Parathyroid adenoma (tissue), 2 donors: Measurements from ENCODE around the gene TRIM47.
"Not testable (repeated sequence)": the region's sequence is repeated elsewhere in the genome, so short reads cannot be mapped to it uniquely, and the experiment has no call there.

Source experiments
- H2AFZ ChIP-seq: fragments of 300-600 bp; sonication (generic); one replicate; pipeline ENCODE4 v1.7.0; 2017; ENCODE audit warnings: antibody characterized with exemption, mild to moderate bottlenecking
- H3K27ac ChIP-seq: fragments of 300-600 bp; sonication (generic); one replicate; pipeline ENCODE4 v1.7.0; 2017
- H3K27me3 ChIP-seq: fragments of 300-600 bp; sonication (generic); one replicate; pipeline ENCODE4 v1.7.0; 2017; ENCODE audit warnings: low read length; ENCODE audit not compliant: control insufficient read depth, insufficient read depth
- H3K36me3 ChIP-seq: fragments of 300-600 bp; sonication (generic); one replicate; pipeline ENCODE4 v1.7.0; 2017; ENCODE audit warnings: low read length; ENCODE audit not compliant: control insufficient read depth, insufficient read depth
- H3K4me1 ChIP-seq: fragments of 300-600 bp; sonication (generic); one replicate; pipeline ENCODE4 v1.7.0; 2017; ENCODE audit warnings: control low read depth
- H3K4me2 ChIP-seq: fragments of 300-600 bp; sonication (generic); one replicate; pipeline ENCODE4 v1.7.0; 2017; ENCODE audit warnings: low read length
- H3K4me3 ChIP-seq: fragments of 300-600 bp; sonication (generic); one replicate; pipeline ENCODE4 v1.7.0; 2017; ENCODE audit warnings: low read depth, low read length
- H3K79me2 ChIP-seq: fragments of 300-600 bp; sonication (generic); one replicate; pipeline ENCODE4 v1.7.0; 2017; ENCODE audit warnings: control low read depth
- H3K9ac ChIP-seq: fragments of 300-600 bp; sonication (generic); one replicate; pipeline ENCODE4 v1.7.0; 2017; ENCODE audit warnings: mild to moderate bottlenecking
- H3K9me3 ChIP-seq: fragments of 300-600 bp; sonication (generic); one replicate; pipeline ENCODE4 v1.7.0; 2017; ENCODE audit warnings: low read length; ENCODE audit not compliant: control insufficient read depth
- CTCF ChIP-seq: fragments of 300-600 bp; sonication (generic); IDR thresholded peaks from one replicate; pipeline ENCODE4 v1.7.0; 2017; ENCODE audit warnings: antibody characterized with exemption, mild to moderate bottlenecking
- donor health status: primary hyperparathyroidism.

The TRIM47 gene

GRCh38 chr17:75853433-75853832, 24.9 kb downstream of the TRIM47 start:
- Histone ChIP-seq H3K27ac (peak overlapping the region; percentile 25), H3K79me2 (peaks cover 3% of the 10 kb centered on the region), H3K27me3 (no peaks in the 10 kb centered on the region), H3K4me3 (no peak overlapping the region), H2AFZ (no peak overlapping the region), H3K9ac (no peak overlapping the region), H3K4me2 (peak overlapping the region; percentile 26), H3K36me3 (no peaks in the 10 kb centered on the region), H3K4me1 (peaks cover 3% of the 10 kb centered on the region), H3K9me3 (no peaks in the 10 kb centered on the region)
- no peak for TF ChIP-seq CTCF

- not testable (repeated sequence) for H3K27me3 ChIP-seq, H3K9ac ChIP-seq, H3K79me2 ChIP-seq, H3K4me2 ChIP-seq, H3K27ac ChIP-seq, H3K4me1 ChIP-seq, H3K9me3 ChIP-seq, H3K4me3 ChIP-seq, H2AFZ ChIP-seq, H3K36me3 ChIP-seq
Observed at GRCh38 chr17:75851693-75851991, 26.7 kb downstream of the TRIM47 start.

- H3K27me3 ChIP-seq, result no peaks in the 10 kb centered on the region
- peaks cover 3% of the 10 kb centered on the region for H3K4me1 ChIP-seq
- H2AFZ ChIP-seq, result no peak overlapping the region
- no peak overlapping the region for H3K27ac ChIP-seq
- peaks cover 3% of the 10 kb centered on the region for H3K79me2 ChIP-seq
- H3K9ac ChIP-seq, result no peak overlapping the region
- H3K36me3 ChIP-seq, result no peaks in the 10 kb centered on the region
- no peak overlapping the region for H3K4me2 ChIP-seq
- no peak for TF ChIP-seq CTCF
- no peak overlapping the region for H3K4me3 ChIP-seq
- H3K9me3 ChIP-seq, result no peaks in the 10 kb centered on the region
Observed at GRCh38 chr17:75850928-75851692, 27.3 kb downstream of the TRIM47 start.

- peaks cover 3% of the 10 kb centered on the region for H3K79me2 ChIP-seq
Observed at GRCh38 chr17:75849724-75850123, 28.7 kb downstream of the TRIM47 start.

GRCh38 chr17:75849279-75849646, 29.1 kb downstream of the TRIM47 start:
- peak overlapping the region; percentile 34 for H3K27ac ChIP-seq
- H3K79me2 ChIP-seq, result peaks cover 3% of the 10 kb centered on the region
- H3K9me3 ChIP-seq, result no peaks in the 10 kb centered on the region
- no peak overlapping the region for H3K4me3 ChIP-seq
- TF ChIP-seq CTCF, result no peak
- H3K27me3 ChIP-seq, result no peaks in the 10 kb centered on the region
- H2AFZ ChIP-seq, result no peak overlapping the region
- no peak overlapping the region for H3K9ac ChIP-seq
- H3K4me2 ChIP-seq, result no peak overlapping the region
- H3K36me3 ChIP-seq, result no peaks in the 10 kb centered on the region
- H3K4me1 ChIP-seq, result peaks cover 11% of the 10 kb centered on the region

More at GRCh38 chr17:75849724-75850123, 28.7 kb downstream of the TRIM47 start:
- Histone ChIP-seq H3K4me3 (no peak overlapping the region), H3K9ac (no peak overlapping the region), H3K36me3 (no peaks in the 10 kb centered on the region), H3K4me1 (peaks cover 11% of the 10 kb centered on the region), H2AFZ (no peak overlapping the region), H3K4me2 (no peak overlapping the region), H3K9me3 (no peaks in the 10 kb centered on the region), H3K27ac (no peak overlapping the region), H3K27me3 (no peaks in the 10 kb centered on the region)
- TF ChIP-seq CTCF, result no peak
